Stomach (tissue), 9 donors: ENCODE data around the gene TEAD2. TPM values are rescaled to one million over a fixed set of nuclear protein-coding genes. Genes with fewer than 3 reads are reported as not detected.

Experiments
- DNase-seq, 2 donors: peaks; one replicate each; pipeline versions ENCODE4 v3.0.0 to v3.0.0-alpha.2; 2013 to 2019
- H3K27ac ChIP-seq, 5 donors: fragments of 200-600 bp in 4 of 5; sonication (generic) in 4 of 5; one replicate each; pipeline ENCODE4 v1.5.1; 2013 to 2019; ENCODE audit warnings: mild to moderate bottlenecking in 1 of 5, moderate library complexity in 1 of 5
- H3K27me3 ChIP-seq, 3 donors: fragments of 200-600 bp; sonication (generic); one replicate each; pipeline ENCODE4 v1.5.1; 2017 to 2019; ENCODE audit warnings: mixed run types in 1 of 3
- H3K36me3 ChIP-seq, 4 donors: fragments of 200-600 bp; sonication (generic); 1 replicate in 3 of 4; 2 replicates in 1 of 4; pipeline ENCODE4 v1.5.1; 2016 to 2019
- H3K4me1 ChIP-seq, 4 donors: fragments of 200-600 bp; sonication (generic); one replicate each; pipeline ENCODE4 v1.5.1; 2016 to 2019
- H3K4me3 ChIP-seq, 4 donors: fragments of 200-600 bp; sonication (generic) in 3 of 4; one replicate each; pipeline ENCODE4 v1.5.1; 2016 to 2019; ENCODE audit warnings: mild to moderate bottlenecking in 1 of 4
- H3K9me3 ChIP-seq, 4 donors: fragments of 200-600 bp; sonication (generic); one replicate each; pipeline ENCODE4 v1.5.1; 2016 to 2019
- CTCF ChIP-seq, 7 experiments: fragments of 450-650 bp in 4 of 7; fragments of 200-600 bp in 3 of 7; sonication (generic) in 3 of 7; IDR thresholded peaks; one replicate each; pipeline ENCODE4 v1.5.1; 2016 to 2019; ENCODE audit warnings: antibody characterized with exemption in 7 of 7, control low read depth in 2 of 7, mild to moderate bottlenecking in 1 of 7
- EP300 ChIP-seq: sonication (generic); formaldehyde crosslinking; IDR thresholded peaks from one replicate; pipeline ENCODE4 v1.6.1; 2017; ENCODE audit warnings: antibody characterized with exemption
- POLR2A ChIP-seq, 4 donors: fragments of 450-650 bp; IDR thresholded peaks; one replicate each; pipeline ENCODE4 v1.6.1; 2016; ENCODE audit warnings: antibody characterized with exemption in 4 of 4, control low read depth in 2 of 4, mild to moderate bottlenecking in 1 of 4, moderate library complexity in 1 of 4
- POLR2AphosphoS5 ChIP-seq, 3 donors: sonication (generic); formaldehyde crosslinking; IDR thresholded peaks; one replicate each; pipeline ENCODE4 v1.6.1; 2016; ENCODE audit warnings: antibody characterized with exemption in 3 of 3
- WGBS, 5 donors: extraction: QIAGEN DNeasy Blood & Tissue Kit in 3 of 5; methylation state at CpG; one replicate each; pipeline versions ENCODE4 v1.1.5 to v1.1.7; 2013 to 2018; 5-methylcytosine and 5-hydroxymethylcytosine counted together
- intact Hi-C: fragments of 100-400 bp; cut with DNase I; formaldehyde crosslinking; loops from one replicate; pipeline ENCODE4 v1.15.1; 2023; ENCODE audit warnings: low total_unique reads
- polyA plus RNA-seq, 3 donors: library from polyadenylated mRNA; stranded (reverse); fragments of 200-250 nt; gene quantifications; one replicate each; pipeline ENCODE4 v1.2.3, GENCODE V29; 2013
- total RNA-seq, 5 donors: library from RNA; depleted of rRNA; stranded (reverse); fragments of >200 nt; gene quantifications; one replicate each; pipeline versions ENCODE4 v1.1.0 to v1.2.3, GENCODE V29; 2014 to 2016
- donor health status: healthy with polysubstance abuse.
- donor health status: Bipolar disorder and iron deficiency.
- donor health status: healthy.

The TEAD2 gene
- total and polyA plus RNA-seq, 8 donors = 4.3 to 42.0 (median 20.0) TPM

DNA sequence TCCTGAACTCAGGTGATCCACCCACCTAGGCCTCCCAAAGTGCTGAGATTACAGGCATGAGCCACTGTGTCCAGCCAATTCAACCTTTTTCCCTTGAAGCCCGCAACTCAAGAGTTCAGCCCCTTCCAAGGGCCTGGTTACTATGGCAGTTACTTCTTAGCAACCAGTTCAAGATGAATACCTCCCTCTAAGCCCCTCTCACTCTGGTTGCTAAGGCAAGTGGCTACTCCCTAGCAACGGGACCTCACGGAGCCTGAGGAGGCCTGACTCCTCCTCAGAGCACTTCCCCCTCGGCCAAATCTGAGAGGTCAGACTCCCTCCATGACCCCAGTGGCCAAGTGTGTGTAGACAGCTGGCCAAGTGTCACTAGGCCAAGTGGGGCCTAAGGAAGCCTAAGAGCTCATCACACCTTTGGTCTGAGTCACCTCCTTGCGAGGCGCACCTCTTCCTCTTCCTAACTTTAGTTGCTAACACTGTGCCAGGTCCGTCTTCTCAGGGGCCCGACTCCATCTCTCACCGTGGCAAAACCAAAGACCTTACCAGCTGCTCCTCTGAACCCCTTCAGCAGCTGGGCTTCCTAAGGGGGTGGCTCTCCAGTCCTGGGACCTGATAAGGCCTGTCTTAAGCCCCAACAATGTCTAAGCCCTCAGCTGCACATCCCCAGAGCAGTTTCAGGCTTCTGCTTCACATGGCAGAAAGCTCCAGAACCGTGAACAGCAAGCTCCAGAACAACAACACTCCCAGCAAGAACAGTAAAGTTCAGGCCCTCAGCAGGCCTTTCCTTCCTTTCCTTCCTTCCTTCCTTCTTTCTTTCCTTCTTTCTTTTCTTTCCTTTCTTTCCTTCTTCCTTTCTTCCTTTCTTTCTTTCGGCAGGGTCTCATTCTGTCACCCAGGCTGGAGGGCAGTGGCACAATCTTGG, 17.5 kb downstream of the TEAD2 start:
- H3K4me3 ChIP-seq = no peak overlapping the region
- H3K27ac ChIP-seq = no peak overlapping the region
- no peak for TF ChIP-seq EP300
- TF ChIP-seq CTCF (IDR thresholded peaks at IDR 0.05) = no peak
- TF ChIP-seq POLR2AphosphoS5 (IDR thresholded peaks at IDR 0.05) = no peak
- TF ChIP-seq POLR2A (IDR thresholded peaks at IDR 0.05) = no peak
- peaks cover 47 to 91% (median 89%) of the 10 kb centered on the region in 4 donors for H3K36me3 ChIP-seq
- 76 to 88% (median 86%) methylated on average over 11 of the region's 11 CpGs for WGBS, 5 donors
- no peaks in the 10 kb centered on the region for H3K9me3 ChIP-seq
- no peak for DNase-seq
- no peaks in the 10 kb centered on the region for H3K27me3 ChIP-seq
- peaks cover 14 to 16% (median 15%) of the 10 kb centered on the region in 4 donors for H3K4me1 ChIP-seq
- intact Hi-C loops = no loop called here

GRCh38 chr19:49343123-49343522, 19.1 kb downstream of the TEAD2 start:
- Histone ChIP-seq H3K36me3 (peaks cover 44 to 77% (median 74%) of the 10 kb centered on the region in 4 donors), H3K4me3 (no peak overlapping the region), H3K27ac (no peak overlapping the region), H3K4me1 (peaks cover 30 to 32% (median 31%) of the 10 kb centered on the region in 4 donors), H3K9me3 (no peaks in the 10 kb centered on the region), H3K27me3 (no peaks in the 10 kb centered on the region)
- TF ChIP-seq POLR2AphosphoS5 (IDR thresholded peaks at IDR 0.05) = no peak
- intact Hi-C loops = no loop called here
- 83 to 96% (median 93%) methylated on average over 6 to 7 of the region's 7 CpGs for WGBS, 5 donors
- no peak for DNase-seq

DNA sequence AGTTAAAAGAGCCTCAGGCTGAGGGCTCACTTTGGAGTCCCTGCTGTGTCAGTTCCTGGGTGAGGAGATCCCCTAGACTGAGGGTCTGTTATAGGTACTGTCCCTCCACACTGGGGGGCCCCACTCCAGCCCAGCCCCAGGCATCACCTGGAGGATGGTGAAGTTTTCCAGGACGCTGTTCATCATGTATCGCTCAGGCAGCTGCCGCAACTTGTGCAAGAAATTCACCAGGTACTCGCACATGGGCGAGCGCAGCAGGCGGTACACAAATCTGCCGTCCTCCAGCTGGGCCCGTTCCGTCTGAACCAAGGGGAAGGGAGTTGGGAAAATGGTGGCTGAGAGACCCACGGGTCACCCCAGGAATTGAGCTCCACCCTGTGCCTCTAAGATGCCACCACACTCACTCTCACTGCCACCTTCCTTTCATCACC, 19.9 kb downstream of the TEAD2 start:
- no peak for DNase-seq
- H3K4me1 ChIP-seq = peaks cover 34 to 39% (median 36%) of the 10 kb centered on the region in 4 donors
- no peaks in the 10 kb centered on the region for H3K27me3 ChIP-seq
- peaks cover 41 to 69% (median 66%) of the 10 kb centered on the region in 4 donors for H3K36me3 ChIP-seq
- H3K27ac ChIP-seq = no peak overlapping the region
- no peaks in the 10 kb centered on the region for H3K9me3 ChIP-seq
- H3K4me3 ChIP-seq = no peak overlapping the region
- intact Hi-C loops = no loop called here
- WGBS, 5 donors = 88 to 94% (median 92%) methylated on average over 11 of the region's 11 CpGs
- TF ChIP-seq CTCF (IDR thresholded peaks at IDR 0.05) (no peak), EP300 (no peak)

- H3K27ac ChIP-seq = peak overlapping the region; percentile 32 to 93 (median 92)
Measured at GRCh38 chr19:49340865-49341718, 21.1 kb downstream of the TEAD2 start.

More at GRCh38 chr19:49340865-49341718, 21.1 kb downstream of the TEAD2 start:
- Histone ChIP-seq H3K27me3 (no peaks in the 10 kb centered on the region), H3K9me3 (no peaks in the 10 kb centered on the region), H3K4me1 (peaks cover 34 to 50% (median 36%) of the 10 kb centered on the region in 4 donors), H3K4me3 (peak overlapping the region in 1 of 4 donors; percentile 56), H3K36me3 (peaks cover 30 to 57% (median 54%) of the 10 kb centered on the region in 4 donors)
- WGBS, 5 donors = 88 to 93% (median 91%) methylated on average over 9 to 11 of the region's 11 CpGs
- TF ChIP-seq EP300 (no peak), POLR2AphosphoS5 (IDR thresholded peaks at IDR 0.05) (no peak), CTCF (IDR thresholded peaks at IDR 0.05) (no peak), POLR2A (IDR thresholded peaks at IDR 0.05) (no peak)
- intact Hi-C loops = no loop called here
- DNase-seq = no peak
